Activated naive CD8-positive, alpha-beta T cell treated with anti-CD3 and anti-CD28 coated beads for 36 hours (primary cell): ENCODE results near the gene EIF4G3. TPM values are rescaled to one million over a fixed set of nuclear protein-coding genes. Genes with fewer than 3 reads are reported as not detected.

Experiments
- DNase-seq: peaks from one replicate; pipeline ENCODE4 v3.0.0; 2021
- H3K27ac Mint-ChIP-seq: one replicate; pipeline ENCODE4 v1.8.0; 2022; ENCODE audit warnings: mild to moderate bottlenecking, moderate library complexity, mixed read lengths
- H3K27me3 Mint-ChIP-seq: one replicate; pipeline ENCODE4 v1.8.0; 2022; ENCODE audit warnings: mild to moderate bottlenecking, mixed read lengths
- H3K36me3 Mint-ChIP-seq: one replicate; pipeline ENCODE4 v1.8.0; 2021; ENCODE audit warnings: mild to moderate bottlenecking, mixed read lengths
- H3K4me1 Mint-ChIP-seq: one replicate; pipeline ENCODE4 v1.8.0; 2021; ENCODE audit warnings: mixed read lengths
- H3K4me3 Mint-ChIP-seq: one replicate; pipeline ENCODE4 v1.8.0; 2022; ENCODE audit warnings: mild to moderate bottlenecking, moderate library complexity, mixed read lengths
- H3K9me3 Mint-ChIP-seq: one replicate; pipeline ENCODE4 v1.8.0; 2022; ENCODE audit warnings: mixed read lengths
- total RNA-seq, 2 experiments: library from RNA; stranded (reverse); gene quantifications; one replicate each; pipeline ENCODE4 v1.2.3, GENCODE V29; 2021

Gene EIF4G3
- total RNA-seq, 2 experiments from 2014 or later: 51.1 to 55.9 TPM

- no peaks in the 10 kb centered on the region for H3K9me3 Mint-ChIP-seq
- H3K27ac Mint-ChIP-seq: no peak overlapping the region
- H3K4me3 Mint-ChIP-seq: no peak overlapping the region
- no peaks in the 10 kb centered on the region for H3K36me3 Mint-ChIP-seq
- peaks cover 2% of the 10 kb centered on the region for H3K4me1 Mint-ChIP-seq
- no peaks in the 10 kb centered on the region for H3K27me3 Mint-ChIP-seq
- DNase-seq: no peak
Observed at GRCh38 chr1:20983297-20983889, 193.3 kb downstream of the EIF4G3 start.

- Mint-ChIP-seq H3K27me3 (no peaks in the 10 kb centered on the region), H3K27ac (no peak overlapping the region), H3K4me3 (no peak overlapping the region), H3K9me3 (no peaks in the 10 kb centered on the region), H3K36me3 (no peaks in the 10 kb centered on the region), H3K4me1 (peaks cover 2% of the 10 kb centered on the region)
- no peak for DNase-seq
Observed at GRCh38 chr1:20982316-20982715, 194.4 kb downstream of the EIF4G3 start.

DNA sequence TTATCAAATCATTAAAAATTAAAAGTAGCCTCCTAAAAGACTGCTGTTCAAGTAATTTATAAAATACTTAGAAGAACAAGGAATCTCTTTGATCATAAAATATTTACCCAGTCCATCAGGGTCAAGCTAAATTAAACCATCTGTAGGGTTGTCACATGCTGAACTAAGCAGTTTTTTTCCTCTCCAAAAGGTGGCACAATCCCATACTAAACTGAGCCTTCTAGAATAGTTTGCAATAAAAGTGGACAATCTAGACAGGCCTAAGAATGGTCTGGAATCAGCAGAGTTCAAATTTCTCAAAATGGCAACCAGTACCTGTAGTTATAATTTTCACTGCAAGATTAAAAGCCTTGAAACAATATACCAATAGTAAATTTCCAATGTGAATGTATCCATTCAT, 194.8 kb downstream of the EIF4G3 start:
- Mint-ChIP-seq H3K36me3 (no peaks in the 10 kb centered on the region), H3K27ac (no peak overlapping the region), H3K9me3 (no peaks in the 10 kb centered on the region), H3K27me3 (no peaks in the 10 kb centered on the region), H3K4me1 (peaks cover 2% of the 10 kb centered on the region), H3K4me3 (no peak overlapping the region)
- no peak for DNase-seq

DNA sequence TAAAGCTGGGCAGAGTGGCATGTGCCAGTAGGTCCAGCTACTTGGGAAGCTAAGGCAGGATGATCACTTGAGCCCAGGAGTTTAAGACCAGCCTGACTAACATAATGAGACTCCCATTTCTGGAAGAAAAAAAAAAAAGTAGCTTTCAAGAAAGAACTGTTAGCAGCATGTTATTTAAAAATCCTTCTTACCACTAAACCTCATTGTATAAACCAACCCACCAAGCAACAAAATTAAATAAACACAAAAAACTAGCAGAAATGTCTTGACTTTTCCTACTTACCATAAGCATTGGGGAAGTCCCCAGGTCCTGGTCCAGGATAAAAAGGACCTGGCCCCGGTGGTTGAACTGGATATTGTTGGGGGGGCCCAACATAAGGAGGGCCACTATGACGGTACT, 196.6 kb downstream of the EIF4G3 start:
- Mint-ChIP-seq H3K27ac (no peak overlapping the region), H3K9me3 (no peaks in the 10 kb centered on the region), H3K27me3 (no peaks in the 10 kb centered on the region), H3K36me3 (no peaks in the 10 kb centered on the region), H3K4me3 (no peak overlapping the region), H3K4me1 (peaks cover 2% of the 10 kb centered on the region)
- DNase-seq: no peak

DNA sequence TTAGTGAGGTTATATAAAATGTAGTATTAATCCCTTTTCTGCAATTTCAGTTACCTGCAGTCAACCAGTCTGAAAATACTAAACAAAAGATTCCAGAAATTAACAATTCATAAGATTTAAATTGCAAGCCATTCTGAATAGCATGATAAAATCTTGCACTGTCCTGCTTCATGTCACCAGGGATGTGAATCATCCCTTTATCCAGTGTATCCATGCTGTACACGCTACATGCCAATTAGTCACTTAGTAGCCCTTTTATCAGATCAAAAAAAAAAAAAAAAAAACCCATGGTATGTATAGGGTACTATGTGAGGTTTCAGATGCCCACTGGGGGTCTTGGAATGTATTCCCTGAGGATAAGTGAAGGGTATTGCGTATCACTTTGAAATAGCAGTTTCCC, 198.3 kb downstream of the EIF4G3 start:
- H3K27ac Mint-ChIP-seq: no peak overlapping the region
- no peak overlapping the region for H3K4me3 Mint-ChIP-seq
- H3K27me3 Mint-ChIP-seq: no peaks in the 10 kb centered on the region
- no peaks in the 10 kb centered on the region for H3K36me3 Mint-ChIP-seq
- H3K4me1 Mint-ChIP-seq: peaks cover 2% of the 10 kb centered on the region
- no peaks in the 10 kb centered on the region for H3K9me3 Mint-ChIP-seq
- no peak for DNase-seq

DNA sequence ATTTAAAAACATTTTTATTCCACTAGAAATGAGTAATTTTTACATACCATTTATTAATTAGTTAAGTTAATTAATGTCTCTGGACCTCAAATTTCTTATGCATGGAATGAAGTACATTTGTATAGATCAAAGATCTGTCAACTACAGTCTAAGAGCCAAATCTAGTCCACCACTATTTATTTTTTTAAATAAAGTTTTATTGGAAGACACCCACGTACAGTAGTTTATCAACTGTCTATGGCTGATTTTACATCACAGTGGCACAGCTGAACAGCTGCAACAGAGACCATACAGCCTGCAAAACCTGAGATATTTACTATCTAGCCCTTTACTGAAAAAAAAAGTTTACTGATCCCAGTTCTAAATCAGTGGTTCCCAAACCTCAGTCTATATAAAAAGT, 201.0 kb downstream of the EIF4G3 start:
- peaks cover 4% of the 10 kb centered on the region for H3K36me3 Mint-ChIP-seq
- no peak overlapping the region for H3K27ac Mint-ChIP-seq
- no peak overlapping the region for H3K4me3 Mint-ChIP-seq
- H3K27me3 Mint-ChIP-seq: no peaks in the 10 kb centered on the region
- H3K9me3 Mint-ChIP-seq: no peaks in the 10 kb centered on the region
- no peak for DNase-seq
- H3K4me1 Mint-ChIP-seq: no peaks in the 10 kb centered on the region

DNA sequence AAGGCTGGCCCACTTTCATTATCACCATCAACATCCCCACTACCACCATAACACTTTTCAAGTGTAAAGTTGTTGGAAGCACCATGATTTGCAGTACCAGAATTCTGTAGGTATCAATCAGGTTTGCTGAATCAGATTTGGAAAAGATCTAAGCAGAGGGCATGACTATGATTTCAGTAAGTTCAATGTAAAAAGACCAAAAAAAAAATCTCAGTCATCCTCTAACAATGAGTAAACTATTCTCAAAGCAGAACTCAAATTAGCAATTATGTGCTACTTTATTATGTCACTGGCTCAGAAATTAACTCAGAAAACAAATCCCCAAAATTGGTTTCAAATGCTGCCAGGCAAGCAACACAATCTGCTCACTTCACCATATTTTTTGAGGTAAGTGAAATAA, 201.7 kb downstream of the EIF4G3 start:
- H3K36me3 Mint-ChIP-seq: peaks cover 5% of the 10 kb centered on the region
- H3K27me3 Mint-ChIP-seq: no peaks in the 10 kb centered on the region
- no peaks in the 10 kb centered on the region for H3K9me3 Mint-ChIP-seq
- no peaks in the 10 kb centered on the region for H3K4me1 Mint-ChIP-seq
- H3K27ac Mint-ChIP-seq: no peak overlapping the region
- H3K4me3 Mint-ChIP-seq: no peak overlapping the region
- no peak for DNase-seq

- DNase-seq: no peak
- Mint-ChIP-seq H3K27me3 (no peaks in the 10 kb centered on the region), H3K4me1 (no peaks in the 10 kb centered on the region), H3K27ac (no peak overlapping the region), H3K9me3 (no peaks in the 10 kb centered on the region), H3K4me3 (no peak overlapping the region), H3K36me3 (peaks cover 5% of the 10 kb centered on the region)
Observed at GRCh38 chr1:20974069-20974468, 202.6 kb downstream of the EIF4G3 start.

GRCh38 chr1:20972855-20973254, 203.8 kb downstream of the EIF4G3 start:
- Mint-ChIP-seq H3K9me3 (no peaks in the 10 kb centered on the region), H3K27ac (no peak overlapping the region), H3K27me3 (no peaks in the 10 kb centered on the region), H3K4me3 (no peak overlapping the region), H3K4me1 (no peaks in the 10 kb centered on the region), H3K36me3 (peaks cover 5% of the 10 kb centered on the region)
- no peak for DNase-seq

- Mint-ChIP-seq H3K27me3 (no peaks in the 10 kb centered on the region), H3K9me3 (no peaks in the 10 kb centered on the region), H3K36me3 (peaks cover 15% of the 10 kb centered on the region), H3K4me1 (peaks cover 2% of the 10 kb centered on the region), H3K27ac (no peak overlapping the region), H3K4me3 (no peak overlapping the region)
- no peak for DNase-seq
Observed at GRCh38 chr1:20964540-20965484, 211.9 kb downstream of the EIF4G3 start.

- no peaks in the 10 kb centered on the region for H3K9me3 Mint-ChIP-seq
- H3K36me3 Mint-ChIP-seq: peaks cover 21% of the 10 kb centered on the region
- H3K27ac Mint-ChIP-seq: no peak overlapping the region
- no peak for DNase-seq
- no peak overlapping the region for H3K4me3 Mint-ChIP-seq
- peaks cover 2% of the 10 kb centered on the region for H3K4me1 Mint-ChIP-seq
- no peaks in the 10 kb centered on the region for H3K27me3 Mint-ChIP-seq
Observed at GRCh38 chr1:20962576-20963258, 214.0 kb downstream of the EIF4G3 start.

GRCh38 chr1:20958430-20958829, 218.3 kb downstream of the EIF4G3 start:
- Mint-ChIP-seq H3K4me1 (peaks cover 2% of the 10 kb centered on the region), H3K9me3 (no peaks in the 10 kb centered on the region), H3K36me3 (peaks cover 17% of the 10 kb centered on the region), H3K27ac (no peak overlapping the region), H3K4me3 (no peak overlapping the region), H3K27me3 (no peaks in the 10 kb centered on the region)
- no peak for DNase-seq

- no peak for DNase-seq
- Mint-ChIP-seq H3K36me3 (peaks cover 16% of the 10 kb centered on the region), H3K4me3 (no peak overlapping the region), H3K27me3 (no peaks in the 10 kb centered on the region), H3K4me1 (peaks cover 2% of the 10 kb centered on the region), H3K27ac (no peak overlapping the region), H3K9me3 (no peaks in the 10 kb centered on the region)
Observed at GRCh38 chr1:20956272-20956671, 220.4 kb downstream of the EIF4G3 start.

GRCh38 chr1:20950679-20951078, 226.0 kb downstream of the EIF4G3 start:
- H3K27ac Mint-ChIP-seq: no peak overlapping the region
- peaks cover 9% of the 10 kb centered on the region for H3K36me3 Mint-ChIP-seq
- no peaks in the 10 kb centered on the region for H3K9me3 Mint-ChIP-seq
- H3K4me3 Mint-ChIP-seq: no peak overlapping the region
- H3K27me3 Mint-ChIP-seq: no peaks in the 10 kb centered on the region
- no peak for DNase-seq
- no peaks in the 10 kb centered on the region for H3K4me1 Mint-ChIP-seq

DNA sequence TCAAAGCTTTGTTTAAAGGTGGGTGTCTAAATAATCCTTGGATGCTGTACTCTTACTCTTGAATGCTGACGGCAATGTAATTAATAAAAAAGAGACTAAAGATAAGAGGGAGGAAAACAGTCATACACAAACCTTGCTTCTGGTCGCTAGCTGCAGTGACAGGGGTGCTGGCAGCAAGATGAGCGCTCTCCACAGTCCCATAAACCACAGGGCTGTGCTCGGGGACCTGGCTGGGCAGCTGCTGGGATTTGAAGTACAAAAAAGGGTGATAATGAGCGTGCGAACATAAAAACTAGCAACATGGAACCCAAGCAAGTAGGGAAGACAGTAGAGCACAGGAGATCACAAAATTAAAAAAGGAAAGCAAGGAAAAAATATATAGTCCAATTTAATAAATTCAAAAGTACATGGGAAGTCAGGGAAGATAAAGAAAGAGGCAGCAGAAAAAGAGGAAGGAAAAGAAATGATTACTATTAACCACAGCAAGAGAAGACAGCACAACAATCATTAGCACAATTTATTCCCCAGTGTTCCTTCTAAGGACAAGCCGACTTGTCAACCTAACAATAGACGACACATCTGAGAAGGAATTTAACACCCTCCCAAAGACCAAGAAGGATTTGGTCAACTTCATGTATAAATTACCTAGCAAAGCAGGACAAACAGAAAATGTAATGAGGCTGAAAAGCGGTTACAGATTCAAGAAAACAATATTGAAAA, 226.7 kb downstream of the EIF4G3 start:
- no peak for DNase-seq
- no peak overlapping the region for H3K4me3 Mint-ChIP-seq
- H3K27ac Mint-ChIP-seq: no peak overlapping the region
- H3K4me1 Mint-ChIP-seq: no peaks in the 10 kb centered on the region
- peaks cover 5% of the 10 kb centered on the region for H3K36me3 Mint-ChIP-seq
- H3K9me3 Mint-ChIP-seq: no peaks in the 10 kb centered on the region
- no peaks in the 10 kb centered on the region for H3K27me3 Mint-ChIP-seq
